ENCODE measurements around the gene HCK.
"Not testable (repeated sequence)": the region's sequence is repeated elsewhere in the genome, so short reads cannot be mapped to it uniquely, and the experiment has no call there.

Gene HCK

GRCh38 chr20:32024683-32025295, 27.3 kb upstream of the HCK start:
- DNase-seq (ENCODE audit: low spot score): no peak
- CTCF ChIA-PET: interaction anchor here (0.6 to 2.2 kb wide), 4 partner anchors 65 to 820 kb away, joined by 3 to 10 read pairs (median 4); no protein-coding TSS in a partner anchor
- POLR2A ChIA-PET (ENCODE audit: low non-redundant PET): no interaction called here
- TF ChIP-seq CTCF (conservative IDR thresholded peaks at IDR 0.05; ENCODE audit: low read depth): no peak
- H3K27ac ChIP-seq: no peak overlapping the region

- TF ChIP-seq CTCF (conservative IDR thresholded peaks at IDR 0.05; ENCODE audit: low read depth): no peak
- ChIA-PET CTCF (interaction anchor here (0.5 to 2.1 kb wide), 4 partner anchors 75 to 175 kb away, joined by 3 to 6 read pairs (median 4); partner anchors contain the start of gene PDRG1), POLR2A (ENCODE audit: low non-redundant PET) (no interaction called here)
- DNase-seq (ENCODE audit: low spot score): no peak
- no peak overlapping the region for H3K27ac ChIP-seq
These were observed 24.4 kb upstream of the HCK start for GRCh38 chr20:32027643-32028042.

- POLR2A ChIA-PET (ENCODE audit: low non-redundant PET): no interaction called here
- H3K27ac ChIP-seq: no peak overlapping the region
- TF ChIP-seq CTCF (conservative IDR thresholded peaks at IDR 0.05; ENCODE audit: low read depth): no peak
- CTCF ChIA-PET: interaction anchor here (0.6 to 7.5 kb wide), 10 partner anchors 8 to 182 kb away, joined by 3 to 69 read pairs (median 4); partner anchors contain the start of gene PDRG1
- no peak for DNase-seq (ENCODE audit: low spot score)
These were observed 23.2 kb upstream of the HCK start for GRCh38 chr20:32028647-32029372.

- DNase-seq (ENCODE audit: low spot score): no peak
- CTCF ChIA-PET: interaction anchor here (0.6 to 7.5 kb wide), 9 partner anchors 9 to 207 kb away, joined by 3 to 81 read pairs (median 29); partner anchors contain the start of gene PDRG1
- H3K27ac ChIP-seq: no peak overlapping the region
- POLR2A ChIA-PET (ENCODE audit: low non-redundant PET): no interaction called here
- no peak for TF ChIP-seq CTCF (conservative IDR thresholded peaks at IDR 0.05; ENCODE audit: low read depth)
These were observed 22.5 kb upstream of the HCK start for GRCh38 chr20:32029561-32029960.

GRCh38 chr20:32031007-32031958, 20.8 kb upstream of the HCK start:
- TF ChIP-seq CTCF (conservative IDR thresholded peaks at IDR 0.05; ENCODE audit: low read depth): peak; percentile 100
- DNase-seq (ENCODE audit: low spot score): peak; percentile 94
- no peak overlapping the region for H3K27ac ChIP-seq
- ChIA-PET POLR2A (ENCODE audit: low non-redundant PET) (no interaction called here), CTCF (interaction anchor here (0.5 to 7.5 kb wide), 65 partner anchors 8 to 567 kb away, joined by 3 to 81 read pairs (median 4); partner anchors contain the start of genes HCK, PDRG1, TM9SF4 and XKR7)

- no peak overlapping the region for H3K27ac ChIP-seq
- no peak for DNase-seq (ENCODE audit: low spot score)
- POLR2A ChIA-PET (ENCODE audit: low non-redundant PET): no interaction called here
- no peak for TF ChIP-seq CTCF (conservative IDR thresholded peaks at IDR 0.05; ENCODE audit: low read depth)
- CTCF ChIA-PET: interaction anchor here (0.7 to 7.5 kb wide), 5 partner anchors 16 to 210 kb away, joined by 3 to 69 read pairs (median 29); no protein-coding TSS in a partner anchor
These were observed 18.7 kb upstream of the HCK start for GRCh38 chr20:32033316-32033715.

- DNase-seq (ENCODE audit: low spot score); H3K27ac ChIP-seq; POLR2A ChIA-PET (ENCODE audit: low non-redundant PET): not testable (repeated sequence)
- CTCF ChIA-PET: interaction anchor here (0.6 to 7.5 kb wide), 8 partner anchors 17 to 400 kb away, joined by 3 to 69 read pairs (median 5); no protein-coding TSS in a partner anchor
These were observed 18.3 kb upstream of the HCK start for GRCh38 chr20:32033721-32034120.

All from RWPE1 (cell line).